Activated CD4-positive, alpha-beta memory T cell treated with anti-CD3 and anti-CD28 coated beads for 36 hours (primary cell): ENCODE results near the gene PIAS1. TPM values are rescaled to one million over a fixed set of nuclear protein-coding genes. Genes with fewer than 3 reads are reported as not detected.
"Not testable (repeated sequence)": the region's sequence is repeated elsewhere in the genome, so short reads cannot be mapped to it uniquely, and the experiment has no call there.

Experiments
- CTCF ChIA-PET: fragments of 350-600 bp; sonication (Branson Sonifier 250); formaldehyde crosslinking; loops from one replicate; lab custom pipeline; 2021; ENCODE audit warnings: antibody characterized with exemption, inconsistent platforms; lab: Charles Lee
- POLR2A ChIA-PET: fragments of 350-600 bp; sonication (Branson Sonifier 250); formaldehyde crosslinking; loops from one replicate; lab custom pipeline; 2021; ENCODE audit warnings: antibody characterized with exemption; lab: Charles Lee
- DNase-seq: peaks from one replicate; pipeline ENCODE4 v3.0.0-alpha.2; 2020
- H3K27ac Mint-ChIP-seq: one replicate; pipeline ENCODE4 v1.8.0; 2021; ENCODE audit warnings: mixed read lengths
- H3K27me3 Mint-ChIP-seq: one replicate; pipeline ENCODE4 v1.8.0; 2021; ENCODE audit warnings: mixed read lengths
- H3K36me3 Mint-ChIP-seq: one replicate; pipeline ENCODE4 v1.8.0; 2021; ENCODE audit warnings: mixed read lengths
- H3K4me1 Mint-ChIP-seq: one replicate; pipeline ENCODE4 v1.8.0; 2021; ENCODE audit warnings: low read depth, mixed read lengths
- H3K4me3 Mint-ChIP-seq: one replicate; pipeline ENCODE4 v1.8.0; 2021; ENCODE audit warnings: mild to moderate bottlenecking, mixed read lengths
- H3K9me3 Mint-ChIP-seq: one replicate; pipeline ENCODE4 v1.8.0; 2021; ENCODE audit warnings: mixed read lengths
- intact Hi-C: fragments of 100-400 bp; cut with micrococcal nuclease; formaldehyde crosslinking; loops from one replicate; pipeline ENCODE4 v1.15.1; 2023
- total RNA-seq, 2 experiments: library from RNA; stranded (reverse); gene quantifications; one replicate each; pipeline ENCODE4 v1.2.3, GENCODE V29; 2021

The PIAS1 gene
- total RNA-seq, 2 experiments from 2014 or later: 29.4 to 30.9 TPM

GRCh38 chr15:68201153-68201878 lies 147.2 kb downstream of the PIAS1 start:
- no peak overlapping the region for H3K27ac Mint-ChIP-seq
- H3K4me3 Mint-ChIP-seq: no peak overlapping the region
- no peak for DNase-seq
- H3K36me3 Mint-ChIP-seq: peaks cover 4% of the 10 kb centered on the region
- intact Hi-C loops: no loop called here
- no peaks in the 10 kb centered on the region for H3K27me3 Mint-ChIP-seq
- peaks cover 2% of the 10 kb centered on the region for H3K4me1 Mint-ChIP-seq
- ChIA-PET CTCF (no interaction called here), POLR2A (no interaction called here)
- H3K9me3 Mint-ChIP-seq: no peaks in the 10 kb centered on the region

- no peaks in the 10 kb centered on the region for H3K9me3 Mint-ChIP-seq
- DNase-seq: no peak
- no peak overlapping the region for H3K27ac Mint-ChIP-seq
- intact Hi-C loops: no loop called here
- no peak overlapping the region for H3K4me3 Mint-ChIP-seq
- H3K27me3 Mint-ChIP-seq: no peaks in the 10 kb centered on the region
- CTCF ChIA-PET: no interaction called here
- peaks cover 4% of the 10 kb centered on the region for H3K4me1 Mint-ChIP-seq
- POLR2A ChIA-PET: no interaction called here
- H3K36me3 Mint-ChIP-seq: peaks cover 4% of the 10 kb centered on the region
Measured at GRCh38 chr15:68201879-68202261, 147.8 kb downstream of the PIAS1 start.

GRCh38 chr15:68202994-68203393 lies 148.9 kb downstream of the PIAS1 start:
- CTCF ChIA-PET, H3K4me3 Mint-ChIP-seq, H3K36me3 Mint-ChIP-seq, intact Hi-C loops, H3K27me3 Mint-ChIP-seq, H3K27ac Mint-ChIP-seq, H3K9me3 Mint-ChIP-seq, H3K4me1 Mint-ChIP-seq, POLR2A ChIA-PET, DNase-seq: not testable (repeated sequence)

GRCh38 chr15:68203486-68203885 lies 149.4 kb downstream of the PIAS1 start:
- Mint-ChIP-seq H3K36me3 (no peaks in the 10 kb centered on the region), H3K27ac (no peak overlapping the region), H3K4me3 (no peak overlapping the region), H3K27me3 (no peaks in the 10 kb centered on the region), H3K9me3 (no peaks in the 10 kb centered on the region), H3K4me1 (peaks cover 4% of the 10 kb centered on the region)
- no peak for DNase-seq
- intact Hi-C loops: no loop called here
- CTCF ChIA-PET: no interaction called here
- POLR2A ChIA-PET: no interaction called here

GRCh38 chr15:68203956-68204355 lies 149.8 kb downstream of the PIAS1 start:
- Mint-ChIP-seq H3K27me3 (no peaks in the 10 kb centered on the region), H3K27ac (no peak overlapping the region), H3K36me3 (no peaks in the 10 kb centered on the region), H3K9me3 (no peaks in the 10 kb centered on the region), H3K4me1 (peaks cover 9% of the 10 kb centered on the region), H3K4me3 (no peak overlapping the region)
- no peak for DNase-seq
- intact Hi-C loops: no loop called here
- POLR2A ChIA-PET: no interaction called here
- CTCF ChIA-PET: no interaction called here

- H3K36me3 Mint-ChIP-seq: no peaks in the 10 kb centered on the region
- DNase-seq: no peak
- H3K4me3 Mint-ChIP-seq: no peak overlapping the region
- intact Hi-C loops: no loop called here
- no peaks in the 10 kb centered on the region for H3K9me3 Mint-ChIP-seq
- no peaks in the 10 kb centered on the region for H3K27me3 Mint-ChIP-seq
- POLR2A ChIA-PET: no interaction called here
- CTCF ChIA-PET: no interaction called here
- no peak overlapping the region for H3K27ac Mint-ChIP-seq
- H3K4me1 Mint-ChIP-seq: peaks cover 13% of the 10 kb centered on the region
Measured at GRCh38 chr15:68204361-68204760, 150.2 kb downstream of the PIAS1 start.

- no peak for DNase-seq
- Mint-ChIP-seq H3K4me1 (peaks cover 19% of the 10 kb centered on the region), H3K9me3 (no peaks in the 10 kb centered on the region), H3K27me3 (no peaks in the 10 kb centered on the region), H3K27ac (no peak within 1 kb of the TSS), H3K4me3 (no peak within 1 kb of the TSS), H3K36me3 (no peaks in the 10 kb centered on the region)
- CTCF ChIA-PET: no interaction called here
- intact Hi-C loops: no loop called here
- POLR2A ChIA-PET: no interaction called here
Measured at GRCh38 chr15:68204776-68205557, 150.9 kb downstream of the PIAS1 start, which contains the start of gene CALML4. TSS of gene CALML4 (minus strand) at chr15:68205332. CDS start at chr15:68205247, 85 bp downstream.

- intact Hi-C loops: no loop called here
- CTCF ChIA-PET: no interaction called here
Measured at GRCh38 chr15:68205558-68205944, 151.4 kb downstream of the PIAS1 start.

GRCh38 chr15:68205954-68206539 lies 151.9 kb downstream of the PIAS1 start:
- no peak for DNase-seq
- Mint-ChIP-seq H3K4me3 (no peak overlapping the region), H3K27ac (no peak overlapping the region)

More at GRCh38 chr15:68205558-68205944, 151.4 kb downstream of the PIAS1 start:
- no peaks in the 10 kb centered on the region for H3K27me3 Mint-ChIP-seq
- no peaks in the 10 kb centered on the region for H3K36me3 Mint-ChIP-seq
- no peaks in the 10 kb centered on the region for H3K9me3 Mint-ChIP-seq
- H3K4me1 Mint-ChIP-seq: peaks cover 21% of the 10 kb centered on the region
- H3K4me3 Mint-ChIP-seq: no peak overlapping the region
- H3K27ac Mint-ChIP-seq: no peak overlapping the region
- no peak for DNase-seq
- POLR2A ChIA-PET: interaction anchor here (0.6 kb wide), 1 partner anchor 73 kb away, joined by 3 read pairs; no protein-coding TSS in a partner anchor

GRCh38 chr15:68206711-68207151 lies 152.6 kb downstream of the PIAS1 start:
- CTCF ChIA-PET: no interaction called here
- POLR2A ChIA-PET: no interaction called here
- Mint-ChIP-seq H3K4me1 (peaks cover 23% of the 10 kb centered on the region), H3K27ac (no peak overlapping the region), H3K27me3 (no peaks in the 10 kb centered on the region), H3K9me3 (no peaks in the 10 kb centered on the region), H3K4me3 (no peak overlapping the region), H3K36me3 (no peaks in the 10 kb centered on the region)
- intact Hi-C loops: no loop called here
- no peak for DNase-seq

More at GRCh38 chr15:68205954-68206539, 151.9 kb downstream of the PIAS1 start:
- CTCF ChIA-PET: no interaction called here
- POLR2A ChIA-PET: interaction anchor here (0.6 kb wide), 1 partner anchor 73 kb away, joined by 3 read pairs; no protein-coding TSS in a partner anchor
- no peaks in the 10 kb centered on the region for H3K9me3 Mint-ChIP-seq
- intact Hi-C loops: no loop called here
- H3K36me3 Mint-ChIP-seq: no peaks in the 10 kb centered on the region
- no peaks in the 10 kb centered on the region for H3K27me3 Mint-ChIP-seq
- peaks cover 23% of the 10 kb centered on the region for H3K4me1 Mint-ChIP-seq

GRCh38 chr15:68207176-68207935 lies 153.2 kb downstream of the PIAS1 start:
- Mint-ChIP-seq H3K27me3 (no peaks in the 10 kb centered on the region), H3K9me3 (no peaks in the 10 kb centered on the region), H3K27ac (no peak overlapping the region), H3K4me3 (no peak overlapping the region), H3K4me1 (peaks cover 23% of the 10 kb centered on the region), H3K36me3 (no peaks in the 10 kb centered on the region)
- ChIA-PET CTCF (no interaction called here), POLR2A (no interaction called here)
- no peak for DNase-seq
- intact Hi-C loops: no loop called here

GRCh38 chr15:68208136-68208535 lies 154.0 kb downstream of the PIAS1 start:
- H3K9me3 Mint-ChIP-seq: no peaks in the 10 kb centered on the region
- H3K4me3 Mint-ChIP-seq: no peak overlapping the region
- H3K27ac Mint-ChIP-seq: no peak overlapping the region
- H3K27me3 Mint-ChIP-seq: no peaks in the 10 kb centered on the region
- H3K4me1 Mint-ChIP-seq: peaks cover 23% of the 10 kb centered on the region
- CTCF ChIA-PET: no interaction called here
- intact Hi-C loops: loop anchor here (2.0 kb wide), 2 partner anchors 21 to 345 kb away; partner anchors contain the start of gene CLN6
- H3K36me3 Mint-ChIP-seq: no peaks in the 10 kb centered on the region
- POLR2A ChIA-PET: no interaction called here
- DNase-seq: no peak
